IPS DF 6.9 (cell line): ENCODE results near the gene ZIC4.

Experiments
- DNase-seq: peaks from one replicate; pipeline ENCODE4 v3.0.0-alpha.2; 2013; ENCODE audit warnings: low read depth, low spot score
- H3K27ac ChIP-seq: one replicate; pipeline ENCODE4 v1.5.1; 2013; ENCODE audit warnings: low read length, control low read depth
- H3K27me3 ChIP-seq: 2 replicates; pipeline ENCODE4 v1.6.1; 2013; ENCODE audit warnings: mild to moderate bottlenecking, low read length; ENCODE audit not compliant: control insufficient read depth, insufficient read depth
- H3K36me3 ChIP-seq: 2 replicates; pipeline ENCODE4 v1.6.1; 2013; ENCODE audit warnings: low read length; ENCODE audit not compliant: control insufficient read depth, insufficient read depth
- H3K4me1 ChIP-seq: 2 replicates; pipeline ENCODE4 v1.6.1; 2013; ENCODE audit warnings: low read length; ENCODE audit not compliant: control insufficient read depth, insufficient read depth
- H3K4me3 ChIP-seq: 2 replicates; pipeline ENCODE4 v1.5.1; 2013; ENCODE audit warnings: mild to moderate bottlenecking, low read length
- H3K9me3 ChIP-seq: 2 replicates; pipeline ENCODE4 v1.6.1; 2013; ENCODE audit warnings: low read length, inconsistent platforms; ENCODE audit not compliant: control insufficient read depth, insufficient read depth
- WGBS: extraction: QIAGEN DNeasy Blood & Tissue Kit; methylation state at CpG from one replicate; pipeline ENCODE4 v1.1.7; 2013; ENCODE audit warnings: mixed read lengths, missing lambda C conversion rate; ENCODE audit not compliant: insufficient read length, insufficient coverage; 5-methylcytosine and 5-hydroxymethylcytosine counted together

The ZIC4 gene

DNA sequence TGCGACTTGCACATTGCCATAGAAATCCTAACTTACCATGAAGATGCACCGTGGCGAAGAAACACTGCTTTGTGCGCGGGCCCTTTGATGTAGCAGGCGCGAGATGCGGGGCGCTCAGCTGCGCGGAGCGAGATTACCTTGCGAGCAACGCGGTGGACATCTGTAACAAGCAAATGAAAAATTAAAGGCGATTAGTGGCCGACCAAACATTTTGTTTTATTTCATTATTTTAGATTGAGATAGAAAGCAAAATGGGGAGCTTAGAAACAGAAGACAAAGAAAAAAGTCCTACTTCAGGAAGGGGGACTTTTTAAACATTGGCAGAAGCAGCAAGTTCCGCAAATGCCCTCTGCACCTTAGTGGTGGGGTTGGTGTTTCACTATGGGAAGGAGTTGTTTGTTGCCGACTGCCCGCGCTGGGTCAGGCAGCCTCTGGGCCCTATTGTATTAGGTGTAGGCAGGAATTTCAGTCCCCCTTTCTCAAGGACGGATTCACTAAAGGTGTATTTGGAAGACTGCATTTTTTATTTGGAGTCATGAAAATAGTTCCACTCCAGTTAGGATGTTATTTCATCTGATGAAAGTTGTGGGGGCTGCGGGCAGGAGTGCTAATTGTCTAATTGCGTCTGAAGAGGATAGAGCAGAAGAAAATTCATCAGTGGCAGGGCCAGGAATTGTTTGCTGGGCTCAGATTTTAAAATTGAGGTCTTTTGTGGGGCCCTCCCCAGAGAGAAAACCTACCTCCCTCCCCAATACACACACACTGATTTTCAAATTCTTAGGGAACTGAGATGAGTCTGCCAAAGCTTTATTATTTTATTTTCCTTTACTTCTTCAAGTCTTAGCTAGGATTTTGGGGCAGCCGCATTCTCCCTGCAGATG, 17.4 kb downstream of the ZIC4 start:
- Histone ChIP-seq H3K9me3 (no peaks in the 10 kb centered on the region), H3K27ac (no peak overlapping the region), H3K4me3 (no peak overlapping the region), H3K36me3 (no peaks in the 10 kb centered on the region), H3K27me3 (peaks cover 79% of the 10 kb centered on the region), H3K4me1 (peaks cover 8% of the 10 kb centered on the region)
- WGBS: no CpG with 5 or more reads among the region's 25 CpGs
- DNase-seq: no peak

DNA sequence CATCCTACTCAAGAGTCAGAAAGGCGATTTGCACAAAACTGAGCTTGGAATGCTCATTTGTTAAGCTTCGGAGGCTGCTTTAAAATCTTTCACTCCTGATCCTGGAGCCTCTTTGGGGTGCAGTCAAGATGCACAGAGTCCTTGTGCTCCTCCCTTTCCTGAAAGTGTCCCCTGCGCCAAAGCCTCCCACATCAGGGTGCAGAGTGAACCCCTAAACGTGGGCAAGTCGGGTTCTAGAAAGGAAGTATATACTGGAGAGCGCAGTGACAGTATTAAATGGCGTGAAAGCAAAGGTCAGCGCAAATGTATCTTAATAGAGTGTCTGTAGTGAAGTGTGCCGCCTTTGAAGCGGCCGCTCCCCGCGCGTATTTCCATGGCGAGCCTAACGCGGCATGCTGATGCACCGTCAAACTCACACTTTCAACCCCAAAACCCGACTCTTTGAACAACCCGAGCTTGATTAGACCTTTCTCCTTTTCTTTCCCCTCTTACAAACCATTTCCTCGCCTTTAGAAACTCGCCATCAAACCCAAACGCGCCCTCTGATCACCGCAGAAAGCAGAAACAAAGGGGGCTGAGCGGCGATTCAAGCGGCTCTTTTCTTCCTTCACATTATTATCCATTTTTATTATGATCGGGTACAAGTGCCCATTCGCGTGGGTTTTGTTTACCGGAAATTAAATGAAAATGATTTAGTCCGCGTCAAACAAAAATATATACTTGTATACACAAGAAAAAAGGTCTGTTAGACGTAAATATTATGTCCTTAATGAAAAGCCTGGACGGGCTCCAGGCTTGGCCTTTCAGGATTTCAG, 18.3 kb downstream of the ZIC4 start:
- DNase-seq: no peak
- peaks cover 81% of the 10 kb centered on the region for H3K27me3 ChIP-seq
- H3K9me3 ChIP-seq: no peaks in the 10 kb centered on the region
- no CpG with 5 or more reads among the region's 36 CpGs for WGBS
- H3K36me3 ChIP-seq: no peaks in the 10 kb centered on the region
- peaks cover 8% of the 10 kb centered on the region for H3K4me1 ChIP-seq
- H3K27ac ChIP-seq: no peak overlapping the region
- H3K4me3 ChIP-seq: no peak overlapping the region

- Histone ChIP-seq H3K4me3 (no peak overlapping the region), H3K4me1 (peaks cover 10% of the 10 kb centered on the region), H3K36me3 (no peaks in the 10 kb centered on the region), H3K9me3 (no peaks in the 10 kb centered on the region), H3K27me3 (peaks cover 80% of the 10 kb centered on the region), H3K27ac (no peak overlapping the region)
- no CpG with 5 or more reads among the region's 10 CpGs for WGBS
- DNase-seq: no peak
Observed at GRCh38 chr3:147387291-147387884, 19.0 kb downstream of the ZIC4 start.

GRCh38 chr3:147385059-147386012, 21.0 kb downstream of the ZIC4 start:
- no CpG with 5 or more reads among the region's 23 CpGs for WGBS
- peaks cover 12% of the 10 kb centered on the region for H3K4me1 ChIP-seq

GRCh38 chr3:147384210-147385058, 21.9 kb downstream of the ZIC4 start:
- peaks cover 72% of the 10 kb centered on the region for H3K27me3 ChIP-seq
- H3K4me3 ChIP-seq: no peak overlapping the region; the same call in 1 of the 2 replicates
- H3K4me1 ChIP-seq: peaks cover 14% of the 10 kb centered on the region
- DNase-seq: no peak
- WGBS: no CpG with 5 or more reads among the region's 27 CpGs
- no peaks in the 10 kb centered on the region for H3K36me3 ChIP-seq
- no peaks in the 10 kb centered on the region for H3K9me3 ChIP-seq
- no peak overlapping the region for H3K27ac ChIP-seq

More at GRCh38 chr3:147385059-147386012, 21.0 kb downstream of the ZIC4 start:
- Histone ChIP-seq H3K36me3 (no peaks in the 10 kb centered on the region), H3K27ac (no peak overlapping the region), H3K27me3 (peaks cover 72% of the 10 kb centered on the region), H3K4me3 (no peak overlapping the region), H3K9me3 (no peaks in the 10 kb centered on the region)
- no peak for DNase-seq

GRCh38 chr3:147383617-147384016, 22.7 kb downstream of the ZIC4 start:
- H3K4me3 ChIP-seq: no peak overlapping the region
- peaks cover 14% of the 10 kb centered on the region for H3K4me1 ChIP-seq
- no peaks in the 10 kb centered on the region for H3K9me3 ChIP-seq
- WGBS: no CpG with 5 or more reads among the region's 6 CpGs
- DNase-seq: no peak
- H3K27ac ChIP-seq: no peak overlapping the region
- peaks cover 69% of the 10 kb centered on the region for H3K27me3 ChIP-seq
- no peaks in the 10 kb centered on the region for H3K36me3 ChIP-seq

DNA sequence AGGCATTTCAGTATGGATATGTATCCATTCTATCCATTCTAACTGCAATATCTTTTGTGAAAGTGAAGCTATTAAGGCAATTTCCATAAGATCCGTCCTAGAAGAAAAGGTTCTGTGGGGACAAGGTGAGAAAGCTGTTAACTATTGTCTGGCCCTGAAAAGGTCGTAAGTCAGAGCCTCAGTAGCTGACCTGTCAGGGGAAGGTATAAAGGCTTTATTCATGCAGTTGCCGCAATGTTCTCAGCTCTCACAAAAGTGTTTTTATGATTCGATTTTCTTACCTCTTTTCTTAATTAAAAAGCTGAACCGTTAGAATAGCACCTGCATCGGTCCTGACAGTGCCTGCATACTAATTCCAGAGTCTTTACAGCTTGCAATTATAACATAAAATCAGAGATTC, 24.7 kb downstream of the ZIC4 start:
- no peaks in the 10 kb centered on the region for H3K36me3 ChIP-seq
- peaks cover 14% of the 10 kb centered on the region for H3K4me1 ChIP-seq
- no peaks in the 10 kb centered on the region for H3K9me3 ChIP-seq
- no peak for DNase-seq
- no peak overlapping the region for H3K4me3 ChIP-seq
- H3K27me3 ChIP-seq: peaks cover 49% of the 10 kb centered on the region
- no peak overlapping the region for H3K27ac ChIP-seq
- no CpG with 5 or more reads among the region's 6 CpGs for WGBS

DNA sequence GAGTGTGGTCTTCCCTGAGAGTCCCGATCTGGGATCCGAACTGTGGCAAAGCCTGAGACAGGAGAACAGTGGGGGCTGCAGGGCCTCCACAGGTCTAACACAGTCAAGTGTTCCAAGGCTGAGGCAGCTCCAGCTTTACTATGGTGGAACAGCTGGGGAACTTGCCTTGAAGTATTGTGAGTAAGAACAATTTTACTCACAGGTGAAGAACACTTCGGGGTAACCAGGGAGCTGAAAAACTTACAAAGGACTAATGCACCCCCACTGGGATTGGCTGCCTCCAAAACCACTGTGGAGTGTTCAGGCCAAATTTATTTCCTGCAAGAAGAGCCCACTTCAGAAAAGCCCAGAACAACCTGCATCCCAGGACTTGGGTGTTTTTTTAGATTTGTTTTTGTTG, 25.4 kb downstream of the ZIC4 start:
- H3K27me3 ChIP-seq: peaks cover 46% of the 10 kb centered on the region
- H3K27ac ChIP-seq: no peak overlapping the region
- H3K4me1 ChIP-seq: peaks cover 14% of the 10 kb centered on the region
- no peaks in the 10 kb centered on the region for H3K9me3 ChIP-seq
- no peak overlapping the region for H3K4me3 ChIP-seq
- H3K36me3 ChIP-seq: no peaks in the 10 kb centered on the region
- no peak for DNase-seq
- WGBS: no CpG with 5 or more reads among the region's 3 CpGs

DNA sequence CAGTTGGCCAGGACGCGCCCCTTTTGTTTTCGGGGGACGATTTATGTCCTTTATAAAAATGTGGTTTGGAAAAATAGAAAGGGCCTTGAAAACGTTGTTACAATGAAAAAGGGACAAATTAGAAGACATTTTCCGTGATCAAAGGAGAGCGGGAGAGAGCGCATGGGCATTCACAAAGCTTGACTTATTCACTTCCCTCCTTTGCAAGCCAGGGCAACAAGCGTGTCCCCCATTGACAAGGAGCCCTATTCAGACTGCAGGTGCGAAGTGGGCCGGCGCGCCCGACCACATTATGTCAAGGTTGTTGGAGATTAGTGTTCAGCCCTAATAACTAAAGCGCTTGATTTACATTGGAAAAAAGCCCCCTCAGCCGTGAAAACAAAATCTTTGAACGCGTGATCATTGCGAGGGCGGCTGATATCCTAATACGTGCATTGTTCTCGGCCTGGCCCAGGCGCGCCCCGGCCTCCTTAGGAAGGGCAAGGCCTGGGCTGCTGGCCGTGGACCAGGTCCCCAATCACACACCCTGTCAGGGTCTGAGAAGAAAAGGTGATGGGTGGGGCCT, 25.9 kb downstream of the ZIC4 start:
- DNase-seq: no peak
- Histone ChIP-seq H3K27me3 (peaks cover 45% of the 10 kb centered on the region), H3K4me1 (peaks cover 14% of the 10 kb centered on the region), H3K36me3 (no peaks in the 10 kb centered on the region), H3K4me3 (no peak overlapping the region), H3K9me3 (no peaks in the 10 kb centered on the region), H3K27ac (no peak overlapping the region)
- no CpG with 5 or more reads among the region's 26 CpGs for WGBS
